Right lobe of liver (tissue), 6 donors: ENCODE measurements around the gene INTS12. TPM values are rescaled to one million over a fixed set of nuclear protein-coding genes. Genes with fewer than 3 reads are reported as not detected.

Source experiments
- ATAC-seq, 4 donors: fragments of 200-7000 bp; cut with Tn5 transposase; one replicate each; pipeline ENCODE4 v1.9.1; 2020; ENCODE audit warnings: mild to moderate bottlenecking in 4 of 4, moderate library complexity in 4 of 4
- DNase-seq, 3 donors: peaks; one replicate each; pipeline ENCODE4 v3.0.0-alpha.2; 2020
- H3K27ac ChIP-seq, 3 donors: fragments of 200-600 bp; one replicate each; pipeline ENCODE4 v1.8.0; 2022
- H3K27me3 ChIP-seq, 2 donors: fragments of 200-600 bp; one replicate each; pipeline ENCODE4 v1.8.0; 2022
- H3K36me3 ChIP-seq, 4 donors: fragments of 200-600 bp; sonication (generic) in 1 of 4; one replicate each; pipeline versions ENCODE4 v1.5.1 to v1.8.0; 2017 to 2022; ENCODE audit warnings: control low read depth in 1 of 4
- H3K4me1 ChIP-seq, 4 donors: fragments of 200-600 bp; sonication (generic) in 1 of 4; one replicate each; pipeline versions ENCODE4 v1.5.1 to v1.8.0; 2017 to 2022; ENCODE audit warnings: control low read depth in 1 of 4
- H3K4me3 ChIP-seq, 3 donors: fragments of 200-600 bp; one replicate each; pipeline ENCODE4 v1.8.0; 2022
- H3K9me3 ChIP-seq, 4 donors: fragments of 200-600 bp; sonication (generic) in 1 of 4; one replicate each; pipeline versions ENCODE4 v1.5.1 to v1.8.0; 2017 to 2022; ENCODE audit warnings: control low read depth in 1 of 4
- CTCF ChIP-seq, 4 donors: fragments of 200-600 bp in 3 of 4; fragments of 450-650 bp in 1 of 4; IDR thresholded peaks; one replicate each; pipeline versions ENCODE4 v1.5.1 to v1.8.0; 2016 to 2022; ENCODE audit warnings: antibody characterized with exemption in 4 of 4, mild to moderate bottlenecking in 2 of 4
- POLR2A ChIP-seq: fragments of 450-650 bp; IDR thresholded peaks from one replicate; pipeline ENCODE4 v1.6.1; 2017; ENCODE audit warnings: antibody characterized with exemption, mild to moderate bottlenecking
- WGBS: methylation state at CpG from one replicate; pipeline ENCODE4 v1.1.6; 2018; ENCODE audit warnings: low coverage, low lambda C conversion rate; ENCODE audit not compliant: insufficient coverage; ENCODE audit errors: missing lambda C conversion rate; 5-methylcytosine and 5-hydroxymethylcytosine counted together
- intact Hi-C, 2 donors: fragments of 100-400 bp; cut with DNase I; formaldehyde crosslinking; loops; one replicate each; pipeline versions ENCODE4 v1.11.2 to v1.14.1; 2022
- total RNA-seq, 6 experiments: library from RNA; depleted of rRNA in 2 of 6; stranded (reverse); fragments of >200 nt in 2 of 6; fragmentation: NEBNext Ultra II Directional in 3 of 6; extraction: Animal tissue kit (Norgen Biotek cat#: 25700) in 3 of 6; gene quantifications; one replicate each; pipeline versions ENCODE4 v1.1.0 to v1.2.4, GENCODE V29; 2016 to 2023
- donor health status: DM: no; HTN: yes; CAD: no.
- donor health status: DM: no; HTN: no; CAD: no.
- donor health status: DM: no; HTN: no; CAD: no.
- donor health status: DM: no; HTN: yes; CAD: no.
- donor health status: DM: no; HTN: yes; CAD: no.

INTS12 gene
- total RNA-seq, 6 experiments from 2014 or later: 9.3 to 19.0 (median 12.5) TPM

GRCh38 chr4:105715692-105716278, 7.3 kb upstream of the INTS12 start:
- DNase-seq: no peak
- intact Hi-C loops: no loop called here
- H3K4me1 ChIP-seq: peaks cover 0 to 15% (median 0%) of the 10 kb centered on the region in 4 donors
- TF ChIP-seq POLR2A (no peak), CTCF (IDR thresholded peaks at IDR 0.05) (peak; percentile 51 to 60 (median 58))
- H3K27me3 ChIP-seq: no peaks in the 10 kb centered on the region
- ATAC-seq: peak; percentile 36 to 63 (median 54)
- H3K36me3 ChIP-seq: peaks cover 0 to 3% (median 0%) of the 10 kb centered on the region in 4 donors
- no peak overlapping the region for H3K27ac ChIP-seq
- 43% methylated on average over 4 of the region's 4 CpGs for WGBS
- H3K9me3 ChIP-seq: no peaks in the 10 kb centered on the region
- H3K4me3 ChIP-seq: no peak overlapping the region

GRCh38 chr4:105714932-105715331, 6.4 kb upstream of the INTS12 start:
- no peak for ATAC-seq
- intact Hi-C loops: no loop called here
- no peak overlapping the region for H3K4me3 ChIP-seq

GRCh38 chr4:105714071-105714521, 5.6 kb upstream of the INTS12 start:
- DNase-seq (no peak), ATAC-seq (peak in 1 of 4 donors; percentile 24)
- WGBS: 25% methylated on average over 5 of the region's 5 CpGs
- H3K9me3 ChIP-seq: no peaks in the 10 kb centered on the region
- H3K27me3 ChIP-seq: no peaks in the 10 kb centered on the region
- H3K36me3 ChIP-seq: no peaks in the 10 kb centered on the region
- H3K27ac ChIP-seq: no peak overlapping the region
- peaks cover 0 to 22% (median 0%) of the 10 kb centered on the region in 4 donors for H3K4me1 ChIP-seq
- no peak overlapping the region for H3K4me3 ChIP-seq
- TF ChIP-seq POLR2A (no peak), CTCF (IDR thresholded peaks at IDR 0.05) (no peak)
- intact Hi-C loops: no loop called here

More at GRCh38 chr4:105714932-105715331, 6.4 kb upstream of the INTS12 start:
- Histone ChIP-seq H3K4me1 (peaks cover 0 to 15% (median 0%) of the 10 kb centered on the region in 4 donors), H3K27ac (no peak overlapping the region), H3K27me3 (no peaks in the 10 kb centered on the region), H3K9me3 (no peaks in the 10 kb centered on the region), H3K36me3 (no peaks in the 10 kb centered on the region)
- no peak for DNase-seq
- TF ChIP-seq POLR2A: no peak
- no peak for TF ChIP-seq CTCF (IDR thresholded peaks at IDR 0.05)
- 41% methylated on average over 1 of the region's 1 CpG for WGBS

GRCh38 chr4:105712766-105713165, 4.3 kb upstream of the INTS12 start:
- peaks cover 0 to 22% (median 0%) of the 10 kb centered on the region in 4 donors for H3K4me1 ChIP-seq
- WGBS: 89% methylated on average over 2 of the region's 2 CpGs
- DNase-seq (no peak), ATAC-seq (no peak)
- intact Hi-C loops: no loop called here
- no peaks in the 10 kb centered on the region for H3K36me3 ChIP-seq
- no peaks in the 10 kb centered on the region for H3K9me3 ChIP-seq
- TF ChIP-seq POLR2A (no peak), CTCF (IDR thresholded peaks at IDR 0.05) (no peak)
- H3K4me3 ChIP-seq: no peak overlapping the region
- no peaks in the 10 kb centered on the region for H3K27me3 ChIP-seq
- H3K27ac ChIP-seq: no peak overlapping the region
